ENCODE measurements around the gene TRAF3.

TRAF3 gene

DNA sequence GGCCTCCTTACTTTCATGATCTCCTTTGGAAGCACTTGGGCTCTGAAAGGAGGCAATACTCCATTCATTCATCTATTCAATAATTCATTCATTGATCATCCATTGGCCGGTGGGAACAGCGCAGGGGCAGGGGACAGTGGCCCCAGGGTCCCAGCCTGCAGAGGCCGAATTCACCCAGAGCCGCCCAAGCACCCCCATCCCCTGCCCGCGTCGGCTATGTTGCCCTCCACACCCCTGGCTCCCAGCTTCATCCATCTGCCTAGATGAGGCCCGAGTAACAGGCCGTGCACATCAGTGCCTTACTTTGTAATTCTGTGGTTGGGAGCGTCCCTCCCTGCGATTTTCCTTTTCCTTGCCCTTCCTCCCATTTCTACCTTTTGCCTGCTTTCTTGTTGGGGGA lies 148.4 kb downstream of the TRAF3 start:
- TF ChIP-seq TAF1 (IDR thresholded peaks at IDR 0.05; ENCODE audit: borderline replicate concordance, insufficient read depth, low read length) (no peak), POLR2AphosphoS5 (IDR thresholded peaks at IDR 0.05; ENCODE audit: low read depth, low read length) (no peak), SIN3A (IDR thresholded peaks at IDR 0.05; ENCODE audit: borderline replicate concordance, insufficient read depth, low read length) (no peak), FOXP2 (optimal IDR thresholded peaks at IDR 0.05; ENCODE audit: borderline replicate concordance, extremely low read depth, extremely low read length, insufficient read depth) (no peak)
- TF ChIP-seq, protein P1, sequence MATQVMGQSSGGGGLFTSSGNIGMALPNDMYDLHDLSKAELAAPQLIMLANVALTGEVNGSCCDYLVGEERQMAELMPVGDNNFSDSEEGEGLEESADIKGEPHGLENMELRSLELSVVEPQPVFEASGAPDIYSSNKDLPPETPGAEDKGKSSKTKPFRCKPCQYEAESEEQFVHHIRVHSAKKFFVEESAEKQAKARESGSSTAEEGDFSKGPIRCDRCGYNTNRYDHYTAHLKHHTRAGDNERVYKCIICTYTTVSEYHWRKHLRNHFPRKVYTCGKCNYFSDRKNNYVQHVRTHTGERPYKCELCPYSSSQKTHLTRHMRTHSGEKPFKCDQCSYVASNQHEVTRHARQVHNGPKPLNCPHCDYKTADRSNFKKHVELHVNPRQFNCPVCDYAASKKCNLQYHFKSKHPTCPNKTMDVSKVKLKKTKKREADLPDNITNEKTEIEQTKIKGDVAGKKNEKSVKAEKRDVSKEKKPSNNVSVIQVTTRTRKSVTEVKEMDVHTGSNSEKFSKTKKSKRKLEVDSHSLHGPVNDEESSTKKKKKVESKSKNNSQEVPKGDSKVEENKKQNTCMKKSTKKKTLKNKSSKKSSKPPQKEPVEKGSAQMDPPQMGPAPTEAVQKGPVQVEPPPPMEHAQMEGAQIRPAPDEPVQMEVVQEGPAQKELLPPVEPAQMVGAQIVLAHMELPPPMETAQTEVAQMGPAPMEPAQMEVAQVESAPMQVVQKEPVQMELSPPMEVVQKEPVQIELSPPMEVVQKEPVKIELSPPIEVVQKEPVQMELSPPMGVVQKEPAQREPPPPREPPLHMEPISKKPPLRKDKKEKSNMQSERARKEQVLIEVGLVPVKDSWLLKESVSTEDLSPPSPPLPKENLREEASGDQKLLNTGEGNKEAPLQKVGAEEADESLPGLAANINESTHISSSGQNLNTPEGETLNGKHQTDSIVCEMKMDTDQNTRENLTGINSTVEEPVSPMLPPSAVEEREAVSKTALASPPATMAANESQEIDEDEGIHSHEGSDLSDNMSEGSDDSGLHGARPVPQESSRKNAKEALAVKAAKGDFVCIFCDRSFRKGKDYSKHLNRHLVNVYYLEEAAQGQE (IDR thresholded peaks at IDR 0.05; ENCODE audit: insufficient read depth in 1 of 2, low read depth in 2 of 2, low read length in 2 of 2), result no peak

DNA sequence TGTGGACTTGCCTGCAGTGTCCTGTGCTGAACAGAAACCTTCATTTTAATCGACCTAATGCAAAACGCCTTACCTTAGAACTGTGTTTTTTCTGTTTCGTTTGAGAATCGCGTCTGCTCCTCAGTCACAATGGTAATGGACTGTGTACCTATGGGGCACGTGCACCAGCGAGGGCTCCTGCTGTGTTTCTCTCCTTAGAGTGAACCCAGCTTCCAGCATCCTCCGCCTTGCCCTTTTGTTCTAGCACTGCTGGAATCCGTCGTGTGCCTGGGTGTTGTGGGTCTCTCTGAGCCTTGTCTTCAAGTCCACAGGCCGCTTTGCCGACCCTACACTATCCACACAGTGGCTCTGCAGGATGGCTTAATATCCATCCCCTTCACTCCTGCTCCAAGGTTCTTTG lies 148.9 kb downstream of the TRAF3 start:
- TF ChIP-seq FOXP2 (optimal IDR thresholded peaks at IDR 0.05; ENCODE audit: borderline replicate concordance, extremely low read depth, extremely low read length, insufficient read depth) (no peak), TAF1 (IDR thresholded peaks at IDR 0.05; ENCODE audit: borderline replicate concordance, insufficient read depth, low read length) (no peak), SIN3A (IDR thresholded peaks at IDR 0.05; ENCODE audit: borderline replicate concordance, insufficient read depth, low read length) (no peak), POLR2AphosphoS5 (IDR thresholded peaks at IDR 0.05; ENCODE audit: low read depth, low read length) (no peak)
- TF ChIP-seq, protein P1 (IDR thresholded peaks at IDR 0.05; ENCODE audit: insufficient read depth in 1 of 2, low read depth in 2 of 2, low read length in 2 of 2), result no peak

DNA sequence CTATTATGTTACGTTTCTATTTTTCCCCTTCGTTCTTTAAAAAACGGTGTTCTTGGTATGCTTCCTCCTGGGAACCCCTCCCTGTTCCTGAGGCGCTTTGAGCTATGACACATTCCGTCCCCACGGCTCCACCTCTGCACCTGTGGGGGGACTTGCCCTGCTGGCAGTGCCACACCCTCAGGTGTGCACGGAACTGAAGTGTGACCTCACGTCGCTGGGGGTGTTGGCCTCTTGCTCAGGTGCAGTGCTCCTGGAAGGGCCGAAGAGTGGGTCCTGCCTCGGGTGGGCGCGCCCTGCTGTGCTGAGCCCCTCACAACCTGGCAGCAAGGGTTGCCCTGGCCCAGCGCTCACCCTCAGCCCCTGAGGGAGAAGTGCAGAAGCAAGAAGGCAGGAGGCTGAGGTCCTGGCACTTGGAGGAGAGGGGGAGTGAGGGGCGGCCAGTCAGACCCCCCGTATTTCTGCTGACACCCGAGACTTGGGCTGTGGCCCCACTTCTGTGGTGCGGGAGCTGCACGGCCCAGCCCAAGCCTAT lies 150.2 kb downstream of the TRAF3 start:
- TF ChIP-seq, protein P1 (IDR thresholded peaks at IDR 0.05; ENCODE audit: insufficient read depth in 1 of 2, low read depth in 2 of 2, low read length in 2 of 2), result no peak
- TF ChIP-seq TAF1 (IDR thresholded peaks at IDR 0.05; ENCODE audit: borderline replicate concordance, insufficient read depth, low read length) (no peak), SIN3A (IDR thresholded peaks at IDR 0.05; ENCODE audit: borderline replicate concordance, insufficient read depth, low read length) (no peak), FOXP2 (optimal IDR thresholded peaks at IDR 0.05; ENCODE audit: borderline replicate concordance, extremely low read depth, extremely low read length, insufficient read depth) (no peak)

DNA sequence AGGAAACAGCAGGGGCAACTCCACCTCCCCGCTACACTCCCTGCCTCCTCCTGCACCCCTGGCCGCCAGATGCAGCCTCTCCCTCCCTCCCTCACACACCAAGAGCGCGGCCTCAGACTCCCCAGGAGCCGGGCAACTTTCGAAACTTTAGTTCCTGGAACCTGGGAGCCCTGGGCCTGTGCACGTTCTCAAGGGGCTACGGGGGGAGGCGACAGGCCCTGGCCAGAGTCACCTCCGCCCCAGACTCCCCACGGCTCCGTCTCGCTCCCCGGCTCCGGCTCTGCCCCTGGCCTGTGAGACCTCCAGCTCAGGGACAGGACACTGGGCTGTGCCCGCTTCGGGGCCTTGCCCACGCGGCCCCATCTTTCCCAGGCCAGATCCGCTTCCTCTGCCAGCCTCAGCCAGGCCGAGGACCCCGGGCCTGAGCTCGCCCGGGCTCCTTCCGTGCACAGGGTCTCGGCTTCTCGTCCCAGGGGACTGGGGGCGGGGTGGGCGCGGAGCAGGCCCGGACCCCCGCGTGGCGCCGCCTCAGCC lies 150.7 kb downstream of the TRAF3 start:
- TF ChIP-seq SIN3A (IDR thresholded peaks at IDR 0.05; ENCODE audit: borderline replicate concordance, insufficient read depth, low read length), result no peak
- TF ChIP-seq, protein P1 (IDR thresholded peaks at IDR 0.05; ENCODE audit: insufficient read depth in 1 of 2, low read depth in 2 of 2, low read length in 2 of 2), result no peak
- TF ChIP-seq POLR2AphosphoS5 (IDR thresholded peaks at IDR 0.05; ENCODE audit: low read depth, low read length), result no peak
- TF ChIP-seq FOXP2 (optimal IDR thresholded peaks at IDR 0.05; ENCODE audit: borderline replicate concordance, extremely low read depth, extremely low read length, insufficient read depth), result no peak
- no peak for TF ChIP-seq TAF1 (IDR thresholded peaks at IDR 0.05; ENCODE audit: borderline replicate concordance, insufficient read depth, low read length)
